H1 (cell line): ENCODE results near the gene CERS5. TPM values are rescaled to one million over a fixed set of nuclear protein-coding genes. Genes with fewer than 3 reads are reported as not detected.

Experiments
- CTCF ChIP-seq, 3 experiments: IDR thresholded peaks; 1 replicate in 2 of 3; 2 replicates in 1 of 3; pipeline versions ENCODE4 v1.5.1 to v1.6.1; 2011; ENCODE audit warnings: low read length in 3 of 3, mild to moderate bottlenecking in 3 of 3, inconsistent platforms in 2 of 3, low read depth in 1 of 3, moderate library complexity in 1 of 3; ENCODE audit not compliant: insufficient read depth in 1 of 3; ENCODE audit errors: control extremely low read depth in 1 of 3
- GABPA ChIP-seq: IDR thresholded peaks from 2 replicates; pipeline ENCODE4 v1.6.1; 2011; ENCODE audit warnings: mild to moderate bottlenecking, low read length, moderate library complexity, borderline replicate concordance; ENCODE audit not compliant: insufficient read depth
- POU5F1 ChIP-seq: IDR thresholded peaks from 2 replicates; pipeline ENCODE4 v1.6.1; 2011; ENCODE audit warnings: low read depth, mild to moderate bottlenecking, low read length, moderate library complexity
- SRF ChIP-seq: IDR thresholded peaks from 2 replicates; pipeline ENCODE4 v1.6.1; 2011; ENCODE audit warnings: mild to moderate bottlenecking, low read depth, low read length, moderate library complexity
- polyA plus RNA-seq, 7 experiments: library from polyadenylated mRNA; depleted of rRNA in 3 of 7; stranded (reverse) in 5 of 7; unstranded in 2 of 7; fragments of >200 nt in 5 of 7; fragments of 200-250 nt in 2 of 7; gene quantifications; 1 replicate in 5 of 7; 2 replicates in 1 of 7; 4 replicates in 1 of 7; pipeline versions ENCODE4 v1.2.1 to v1.2.3, GENCODE V29; 2011 to 2013; ENCODE audit warnings: missing spikeins in 2 of 7, mixed read lengths in 2 of 7
- total RNA-seq: library from RNA; stranded (reverse); fragmentation: NEBNext Ultra II Directional; extraction: Animal tissue kit (Norgen Biotek cat#: 25700); gene quantifications from 2 replicates; pipeline ENCODE4 v1.2.1, GENCODE V29; 2021
- TF ChIP-seq, protein P1 (sequence below): IDR thresholded peaks from 2 replicates; pipeline ENCODE4 v1.6.1; 2012; ENCODE audit warnings: inconsistent platforms

CERS5 gene
- total and polyA plus RNA-seq, 2 of the 8 experiments (the other 6 are each of a cell fraction or from before 2014, with no cell fraction given): 69.2 to 119 TPM

DNA sequence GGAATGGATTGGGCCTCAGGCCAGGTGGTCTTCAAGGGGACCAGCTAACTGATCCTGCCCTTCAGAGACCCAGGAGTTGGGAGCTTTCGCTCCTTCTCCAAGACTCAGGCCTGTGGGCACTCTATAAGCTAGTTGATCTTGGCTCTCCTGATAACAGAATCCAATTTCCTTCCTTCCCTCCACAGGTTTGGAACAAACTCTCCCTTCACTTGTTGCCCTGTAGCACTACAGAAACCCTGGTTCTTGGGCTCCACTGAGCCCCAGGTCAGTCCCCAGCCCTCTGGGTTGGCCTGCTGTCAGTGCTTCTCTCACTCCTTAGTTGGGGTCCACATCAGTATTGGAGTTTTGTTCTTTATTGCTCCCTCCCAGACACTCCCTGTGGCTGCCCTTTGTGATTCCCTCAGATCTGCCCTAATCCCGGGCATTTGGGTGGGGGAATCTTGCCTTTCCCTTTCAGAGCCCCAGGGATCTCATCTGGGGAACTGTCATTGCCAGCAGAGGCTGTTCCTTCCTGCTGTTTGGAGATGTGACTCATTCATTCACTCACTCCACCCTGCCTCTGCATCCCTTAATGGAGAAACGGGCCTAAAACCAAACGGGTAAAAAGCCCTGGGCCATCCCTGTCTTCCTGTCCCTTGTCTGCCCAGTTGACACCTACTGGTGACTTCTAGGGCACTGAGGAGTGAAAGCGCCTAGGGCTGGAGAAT lies 67.7 kb downstream of the CERS5 start (continued):
- TF ChIP-seq GABPA (no peak), CTCF (IDR thresholded peaks at IDR 0.05; ENCODE audit: control extremely low read depth in 1 of 3, insufficient read depth in 1 of 3, low read depth in 1 of 3, low read length in 3 of 3) (no peak), POU5F1 (no peak), SRF (no peak)
- TF ChIP-seq, protein P1, sequence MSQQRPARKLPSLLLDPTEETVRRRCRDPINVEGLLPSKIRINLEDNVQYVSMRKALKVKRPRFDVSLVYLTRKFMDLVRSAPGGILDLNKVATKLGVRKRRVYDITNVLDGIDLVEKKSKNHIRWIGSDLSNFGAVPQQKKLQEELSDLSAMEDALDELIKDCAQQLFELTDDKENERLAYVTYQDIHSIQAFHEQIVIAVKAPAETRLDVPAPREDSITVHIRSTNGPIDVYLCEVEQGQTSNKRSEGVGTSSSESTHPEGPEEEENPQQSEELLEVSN: no peak
